IMR-90 (cell line): Measurements from ENCODE around the gene SYCP3. TPM values are rescaled to one million over a fixed set of nuclear protein-coding genes. Genes with fewer than 3 reads are reported as not detected.

ENCODE experiments used
- ATAC-seq: fragments of 200-7000 bp; cut with Tn5 transposase; 2 replicates; pipeline ENCODE4 v1.9.1; 2020; ENCODE audit warnings: low read depth, mild to moderate bottlenecking, moderate library complexity
- BruUV-seq: library from RNA; stranded (reverse); fragments of 400-500 nt; replicated peaks from 2 replicates; lab custom pipeline; 2021; lab: Mats Ljungman, UMichigan
- CTCF ChIA-PET: fragments of 300-600 bp; formaldehyde crosslinking; extraction: SDS; loops from one replicate; lab custom pipeline; 2021; ENCODE audit warnings: antibody characterized with exemption; lab: Yijun Ruan, JAX
- POLR2A ChIA-PET: fragments of 300-600 bp; sonication (Branson Sonifier 250); formaldehyde crosslinking; loops from one replicate; lab custom pipeline; 2022; ENCODE audit warnings: antibody characterized with exemption; ENCODE audit not compliant: unreplicated experiment; lab: Charles Lee
- DNase-seq: peaks from one replicate; pipeline ENCODE4 v3.0.0; 2013
- H2AFZ ChIP-seq: replicated peaks from 2 replicates; pipeline ENCODE3; 2013; ENCODE audit warnings: low read length, mild to moderate bottlenecking; ENCODE audit not compliant: poor library complexity
- H2AK5ac ChIP-seq: 2 replicates; pipeline ENCODE4 v1.6.1; 2013; ENCODE audit warnings: low read depth, low read length, inconsistent platforms
- H2AK9ac ChIP-seq: replicated peaks from 2 replicates; pipeline ENCODE3; 2013; ENCODE audit warnings: mild to moderate bottlenecking, low read depth, low read length, moderate library complexity; ENCODE audit not compliant: poor library complexity
- H2BK120ac ChIP-seq: 2 replicates; pipeline ENCODE4 v1.6.1; 2013; ENCODE audit warnings: low read depth, low read length, inconsistent platforms
- H2BK15ac ChIP-seq: 3 replicates; pipeline ENCODE4 v1.6.1; 2013; ENCODE audit warnings: low read depth, low read length, inconsistent platforms
- H2BK20ac ChIP-seq: 2 replicates; pipeline ENCODE4 v1.6.1; 2013; ENCODE audit warnings: low read depth, mild to moderate bottlenecking, inconsistent platforms, low read length, moderate library complexity
- H2BK5ac ChIP-seq: 2 replicates; pipeline ENCODE4 v1.6.1; 2013; ENCODE audit warnings: mild to moderate bottlenecking, low read depth, low read length, inconsistent platforms; ENCODE audit not compliant: poor library complexity, severe bottlenecking
- H3K14ac ChIP-seq: replicated peaks from 2 replicates; pipeline ENCODE4 v1.6.1; 2013; ENCODE audit warnings: low read depth, low read length, inconsistent platforms
- H3K18ac ChIP-seq: 2 replicates; pipeline ENCODE4 v1.6.1; 2013; ENCODE audit warnings: low read depth, low read length, control low read depth
- H3K23ac ChIP-seq: 2 replicates; pipeline ENCODE4 v1.6.1; 2013; ENCODE audit warnings: low read depth, low read length, inconsistent platforms
- H3K27ac ChIP-seq: 2 replicates; pipeline ENCODE4 v1.5.1; 2013; ENCODE audit warnings: mild to moderate bottlenecking, control low read depth, low read length; ENCODE audit not compliant: insufficient read depth
- H3K27me3 ChIP-seq: 2 replicates; pipeline ENCODE4 v1.6.1; 2013; ENCODE audit warnings: low read length; ENCODE audit not compliant: control insufficient read depth, insufficient read depth
- H3K36me3 ChIP-seq: 2 replicates; pipeline ENCODE4 v1.6.1; 2013; ENCODE audit warnings: low read length, mixed read lengths; ENCODE audit not compliant: control insufficient read depth, insufficient read depth
- H3K4ac ChIP-seq: 2 replicates; pipeline ENCODE4 v1.6.1; 2013; ENCODE audit warnings: low read depth, low read length, inconsistent platforms
- H3K4me1 ChIP-seq: 2 replicates; pipeline ENCODE4 v1.6.1; 2013; ENCODE audit warnings: low read length, mixed read lengths; ENCODE audit not compliant: control insufficient read depth, insufficient read depth
- H3K4me2 ChIP-seq: 2 replicates; pipeline ENCODE4 v1.6.1; 2013; ENCODE audit warnings: low read depth, mild to moderate bottlenecking, control low read depth, low read length, moderate library complexity
- H3K4me3 ChIP-seq: 2 replicates; pipeline ENCODE4 v1.5.1; 2013; ENCODE audit warnings: low read depth, mild to moderate bottlenecking, control low read depth, low read length, moderate library complexity; ENCODE audit not compliant: insufficient read depth
- H3K56ac ChIP-seq: 2 replicates; pipeline ENCODE4 v1.6.1; 2013; ENCODE audit warnings: low read length, inconsistent platforms; ENCODE audit not compliant: insufficient read depth; ENCODE audit errors: extremely low read depth
- H3K79me1 ChIP-seq, 2 experiments: 2 replicates each; pipeline ENCODE4 v1.6.1; 2013; ENCODE audit warnings: low read length in 2 of 2, inconsistent platforms in 1 of 2, low read depth in 1 of 2
- H3K9ac ChIP-seq: 2 replicates; pipeline ENCODE4 v1.6.1; 2013; ENCODE audit warnings: low read depth, low read length, control low read depth
- H3K9me1 ChIP-seq: 2 replicates; pipeline ENCODE4 v1.6.1; 2013; ENCODE audit warnings: low read length, inconsistent platforms; ENCODE audit not compliant: insufficient read depth
- H3K9me3 ChIP-seq: 2 replicates; pipeline ENCODE4 v1.6.1; 2013; ENCODE audit warnings: low read length; ENCODE audit not compliant: control insufficient read depth, insufficient read depth
- H4K20me1 ChIP-seq: 2 replicates; pipeline ENCODE4 v1.6.1; 2013; ENCODE audit warnings: low read length, inconsistent platforms; ENCODE audit not compliant: insufficient read depth
- H4K5ac ChIP-seq: 2 replicates; pipeline ENCODE4 v1.6.1; 2013; ENCODE audit warnings: mild to moderate bottlenecking, low read depth, low read length, control low read depth
- H4K8ac ChIP-seq, 2 experiments: 2 replicates each; pipeline ENCODE4 v1.6.1; 2013; ENCODE audit warnings: low read depth in 2 of 2, low read length in 2 of 2, control low read depth in 1 of 2, inconsistent platforms in 1 of 2
- H4K91ac ChIP-seq: 2 replicates; pipeline ENCODE4 v1.6.1; 2013; ENCODE audit warnings: low read depth, low read length, inconsistent platforms; ENCODE audit not compliant: insufficient read depth
- CTCF ChIP-seq: conservative IDR thresholded peaks from 2 replicates; pipeline ENCODE4 v1.5.1; 2012; ENCODE audit warnings: mild to moderate bottlenecking, low read depth, low read length, improper control_type of control experiment
- ELK1 ChIP-seq: fragments of 150-350 bp; IDR thresholded peaks from 2 replicates; pipeline ENCODE4 v1.6.1; 2016; ENCODE audit warnings: low read depth, mild to moderate bottlenecking, low read length, moderate library complexity, borderline replicate concordance
- MAZ ChIP-seq: IDR thresholded peaks from 2 replicates; pipeline ENCODE4 v1.6.1; 2012; ENCODE audit warnings: low read depth, mild to moderate bottlenecking, low read length, improper control_type of control experiment, moderate library complexity, borderline replicate concordance
- RAD21 ChIP-seq: IDR thresholded peaks from 2 replicates; pipeline ENCODE4 v1.6.1; 2012; ENCODE audit warnings: low read length, improper control_type of control experiment
- RCOR1 ChIP-seq: IDR thresholded peaks from 2 replicates; pipeline ENCODE4 v1.6.1; 2012; ENCODE audit warnings: mild to moderate bottlenecking, low read length, improper control_type of control experiment; ENCODE audit not compliant: insufficient replicate concordance
- USF2 ChIP-seq: fragments of 150-350 bp; IDR thresholded peaks from 2 replicates; pipeline ENCODE4 v1.6.1; 2017; ENCODE audit warnings: mild to moderate bottlenecking, antibody characterized with exemption, low read length, low read depth
- WGBS, 2 experiments: methylation state at CpG; one replicate each; pipeline versions ENCODE4 v1.1.5 to v1.1.7; 2013; ENCODE audit warnings: missing lambda C conversion rate in 2 of 2; ENCODE audit not compliant: insufficient read length in 1 of 2; ENCODE audit errors: extremely low coverage in 2 of 2; 5-methylcytosine and 5-hydroxymethylcytosine counted together
- dilution Hi-C: fragments of 300-500 bp; cut with HindIII; formaldehyde crosslinking; loops from one replicate; pipeline ENCODE4 v1.14.3; 2018; ENCODE audit warnings: low sequenced_read_pairs; ENCODE audit not compliant: unreplicated experiment
- in situ Hi-C: fragments of 300-500 bp; cut with MboI; formaldehyde crosslinking; loops from 3 replicates; pipeline ENCODE4 v1.14.3; 2019; ENCODE audit warnings: low sequenced_read_pairs, inconsistent platforms, mixed read lengths
- intact Hi-C: fragments of 100-400 bp; cut with micrococcal nuclease; formaldehyde crosslinking; loops from 2 replicates; pipeline ENCODE4 v1.10.0; 2022
- polyA plus RNA-seq, 3 experiments: library from polyadenylated mRNA; depleted of rRNA; stranded (reverse); fragments of >200 nt; gene quantifications; 2 replicates each; pipeline ENCODE4 v1.2.3, GENCODE V29; 2012; ENCODE audit warnings: low replicate concordance in 1 of 3
- total RNA-seq: library from RNA; depleted of rRNA; stranded (reverse); fragments of >200 nt; gene quantifications from 2 replicates; pipeline ENCODE4 v1.2.3, GENCODE V29; 2012

SYCP3 gene
- total and polyA plus RNA-seq, 2 of the 4 experiments (the other 2 are of a cell fraction) = 0.07 TPM; not detected in 1

- no peaks in the 10 kb centered on the region; the same call in 1 of the 2 replicates for H3K9me1 ChIP-seq
- no peak overlapping the region for H3K56ac ChIP-seq
- ChIA-PET POLR2A (no interaction called here), CTCF (interaction anchor here (0.6 kb wide), 1 partner anchor 1545 kb away, joined by 3 read pairs; no protein-coding TSS in a partner anchor)
- H2BK15ac ChIP-seq = no peak overlapping the region
- ATAC-seq = no peak
- no peak overlapping the region for H4K91ac ChIP-seq
- in situ Hi-C loops = no loop called here
- no peaks in the 10 kb centered on the region for H3K79me1 ChIP-seq
- H3K4me2 ChIP-seq = no peak overlapping the region
- H2AK9ac ChIP-seq = no peak overlapping the region
- H3K4me3 ChIP-seq = no peak overlapping the region
- no peak overlapping the region for H4K5ac ChIP-seq
- no peak overlapping the region for H3K9ac ChIP-seq
- BruUV-seq = no TSS peak
- no peak overlapping the region for H3K18ac ChIP-seq
- DNase-seq = no peak
- H3K36me3 ChIP-seq = peaks cover 24% of the 10 kb centered on the region
- no peaks in the 10 kb centered on the region for H3K27me3 ChIP-seq
- no peak overlapping the region for H2BK20ac ChIP-seq
- no peak overlapping the region for H2AFZ ChIP-seq
- H4K8ac ChIP-seq = no peak overlapping the region
- H2AK5ac ChIP-seq = no peak overlapping the region
- H3K4ac ChIP-seq = no peak overlapping the region
- H2BK120ac ChIP-seq = no peak overlapping the region
- no peaks in the 10 kb centered on the region for H3K9me3 ChIP-seq
- no peaks in the 10 kb centered on the region for H4K20me1 ChIP-seq
- H3K23ac ChIP-seq = no peak overlapping the region
- TF ChIP-seq CTCF (no peak), ELK1 (no peak), RCOR1 (no peak), RAD21 (no peak), USF2 (no peak), MAZ (no peak)
- H3K27ac ChIP-seq = no peak overlapping the region
- WGBS, 2 experiments = no CpG with 5 or more reads among the region's 3 CpGs
- no peaks in the 10 kb centered on the region for H3K4me1 ChIP-seq
- dilution Hi-C loops = no loop called here
- no peak overlapping the region for H2BK5ac ChIP-seq
- no peak overlapping the region for H3K14ac ChIP-seq
- intact Hi-C loops = no loop called here
Measured at GRCh38 chr12:101745481-101745880, 6.2 kb upstream of the SYCP3 start.
